Ovary (tissue), 3 donors: ENCODE results near the gene TBL1X.

Source experiments
- EP300 ChIP-seq: sonication (generic); formaldehyde crosslinking; IDR thresholded peaks from one replicate; pipeline ENCODE4 v1.6.1; 2017; ENCODE audit warnings: antibody characterized with exemption
- POLR2A ChIP-seq: fragments of 450-650 bp; IDR thresholded peaks from one replicate; pipeline ENCODE4 v1.6.1; 2017; ENCODE audit warnings: antibody characterized with exemption, mild to moderate bottlenecking, moderate library complexity
- TF ChIP-seq, protein P1 (sequence below), 3 donors: fragments of 450-650 bp in 2 of 3; fragments of 200-600 bp in 1 of 3; IDR thresholded peaks; one replicate each; pipeline versions ENCODE4 v1.5.1 to v1.8.0; 2016 to 2022; ENCODE audit warnings: antibody characterized with exemption in 3 of 3, mild to moderate bottlenecking in 1 of 3
- donor health status: DM: no; HTN: no; CAD: no.

DNA sequence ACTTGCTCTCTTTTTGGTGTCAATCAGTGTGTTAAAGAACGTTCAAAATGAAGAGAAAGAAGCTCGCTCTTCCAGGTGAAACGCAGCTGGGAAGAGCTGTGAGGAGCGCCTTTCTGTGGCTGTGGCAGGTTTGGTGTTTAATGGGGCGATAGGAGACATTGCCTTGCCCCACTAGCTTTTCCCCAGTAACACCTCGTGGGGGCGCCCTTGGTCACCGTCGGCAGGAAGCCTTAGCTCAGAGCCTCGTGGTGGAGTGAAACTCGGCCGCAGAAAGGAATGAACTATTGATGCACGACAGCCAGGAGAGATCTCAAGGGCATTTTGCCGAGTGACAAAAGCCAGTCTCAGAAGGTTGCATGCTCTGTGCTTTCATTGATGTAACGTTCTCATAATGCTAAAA lies 235.7 kb downstream of the TBL1X start:
- TF ChIP-seq EP300 (no peak), POLR2A (no peak)
- TF ChIP-seq, protein P1, sequence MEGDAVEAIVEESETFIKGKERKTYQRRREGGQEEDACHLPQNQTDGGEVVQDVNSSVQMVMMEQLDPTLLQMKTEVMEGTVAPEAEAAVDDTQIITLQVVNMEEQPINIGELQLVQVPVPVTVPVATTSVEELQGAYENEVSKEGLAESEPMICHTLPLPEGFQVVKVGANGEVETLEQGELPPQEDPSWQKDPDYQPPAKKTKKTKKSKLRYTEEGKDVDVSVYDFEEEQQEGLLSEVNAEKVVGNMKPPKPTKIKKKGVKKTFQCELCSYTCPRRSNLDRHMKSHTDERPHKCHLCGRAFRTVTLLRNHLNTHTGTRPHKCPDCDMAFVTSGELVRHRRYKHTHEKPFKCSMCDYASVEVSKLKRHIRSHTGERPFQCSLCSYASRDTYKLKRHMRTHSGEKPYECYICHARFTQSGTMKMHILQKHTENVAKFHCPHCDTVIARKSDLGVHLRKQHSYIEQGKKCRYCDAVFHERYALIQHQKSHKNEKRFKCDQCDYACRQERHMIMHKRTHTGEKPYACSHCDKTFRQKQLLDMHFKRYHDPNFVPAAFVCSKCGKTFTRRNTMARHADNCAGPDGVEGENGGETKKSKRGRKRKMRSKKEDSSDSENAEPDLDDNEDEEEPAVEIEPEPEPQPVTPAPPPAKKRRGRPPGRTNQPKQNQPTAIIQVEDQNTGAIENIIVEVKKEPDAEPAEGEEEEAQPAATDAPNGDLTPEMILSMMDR (IDR thresholded peaks at IDR 0.05), result no peak
